GM18520 (cell line): Measurements from ENCODE around the gene SH3BP5L.
"Not testable (repeated sequence)": the region's sequence is repeated elsewhere in the genome, so short reads cannot be mapped to it uniquely, and the experiment has no call there.

Experiments used
- ATAC-seq: cut with Tn5 transposase; IDR thresholded peaks from one replicate; pipeline ENCODE4 v1.9.1; 2021; ENCODE audit not compliant: unreplicated experiment

Gene SH3BP5L

GRCh38 chr1:248830718-248831017 is 5.0 kb upstream of the SH3BP5L start:
- ATAC-seq: not testable (repeated sequence)

- ATAC-seq: no peak
Measured at GRCh38 chr1:248828845-248829244, 3.1 kb upstream of the SH3BP5L start.

- no peak for ATAC-seq
Measured at GRCh38 chr1:248825573-248825908, 174 bp downstream of the SH3BP5L start.

- ATAC-seq: no peak
Measured at GRCh38 chr1:248825136-248825535, 579 bp downstream of the SH3BP5L start.

GRCh38 chr1:248824701-248825100 is 1.0 kb downstream of the SH3BP5L start:
- ATAC-seq: no peak

GRCh38 chr1:248824301-248824700 is 1.4 kb downstream of the SH3BP5L start:
- no peak for ATAC-seq

GRCh38 chr1:248823517-248824001 is 2.2 kb downstream of the SH3BP5L start:
- no peak for ATAC-seq

- ATAC-seq: no peak
Measured at GRCh38 chr1:248822148-248823032, 3.3 kb downstream of the SH3BP5L start.

GRCh38 chr1:248821641-248822040 is 4.1 kb downstream of the SH3BP5L start:
- ATAC-seq: no peak

- ATAC-seq: no peak
Measured at GRCh38 chr1:248821101-248821500, 4.6 kb downstream of the SH3BP5L start.

GRCh38 chr1:248820041-248820585 is 5.6 kb downstream of the SH3BP5L start:
- ATAC-seq: no peak

- no peak for ATAC-seq
Measured at GRCh38 chr1:248818505-248819374, 7.0 kb downstream of the SH3BP5L start.

GRCh38 chr1:248817065-248817464 is 8.7 kb downstream of the SH3BP5L start:
- no peak for ATAC-seq

GRCh38 chr1:248816042-248816851 is 9.5 kb downstream of the SH3BP5L start:
- no peak for ATAC-seq

GRCh38 chr1:248815407-248816034 is 10.2 kb downstream of the SH3BP5L start:
- no peak for ATAC-seq

- ATAC-seq: no peak
Measured at GRCh38 chr1:248814351-248814750, 11.4 kb downstream of the SH3BP5L start.

GRCh38 chr1:248813546-248813945 is 12.2 kb downstream of the SH3BP5L start:
- ATAC-seq: no peak

- ATAC-seq: no peak
Measured at GRCh38 chr1:248812736-248813425, 12.8 kb downstream of the SH3BP5L start.

- ATAC-seq: no peak
Measured at GRCh38 chr1:248811514-248812490, 13.9 kb downstream of the SH3BP5L start.
